ENCODE results near the gene ITPR3. TPM values are rescaled to one million over a fixed set of nuclear protein-coding genes. Genes with fewer than 3 reads are reported as not detected.

The ITPR3 gene
- total RNA-seq (100 to 1,000 TPM in 3 of 5 donors, 10 to 100 TPM in 2; 46.3 to 149 (median 105) TPM), polyA plus RNA-seq (10 to 100 TPM; 14.1 to 17.1 (median 14.3) TPM)
- long read RNA-seq, donor 1, partial matches to known transcripts, result 7 of 7 reads
- long read RNA-seq, donor 1, other reads (novel, unspliced or antisense), result 0 of 7 reads
- long read RNA-seq, donor 2, full-length matches to known transcripts, result 1 of 67 reads
- long read RNA-seq, donor 2, partial matches to known transcripts, result 0 of 67 reads
- long read RNA-seq, donor 2, other reads (novel, unspliced or antisense), result 66 of 67 reads
- long read RNA-seq, donor 3, full-length matches to known transcripts, result 1 of 42 reads
- long read RNA-seq, donor 3, partial matches to known transcripts, result 0 of 42 reads
- long read RNA-seq, donor 3, other reads (novel, unspliced or antisense), result 41 of 42 reads
- long read RNA-seq, donor 4, result 0 reads
- long read RNA-seq, donor 5, result 0 reads
- long read RNA-seq, donor 6, full-length matches to known transcripts, result 1 of 22 reads
- long read RNA-seq, donor 6, partial matches to known transcripts, result 21 of 22 reads
- long read RNA-seq, donor 6, other reads (novel, unspliced or antisense), result 0 of 22 reads
- long read RNA-seq, donor 7, partial matches to known transcripts, result 10 of 10 reads
- long read RNA-seq, donor 7, other reads (novel, unspliced or antisense), result 0 of 10 reads
- long read RNA-seq, donor 8, result 0 reads
- long read RNA-seq, donor 9, result 0 reads
- long read RNA-seq, donor 10, partial matches to known transcripts, result 0 of 24 reads
- long read RNA-seq, donor 10, other reads (novel, unspliced or antisense), result 24 of 24 reads

- Histone ChIP-seq H3K4me1 (peaks cover 23 to 70% (median 45%) of the 10 kb centered on the region in 4 donors), H3K9me3 (no peaks in the 10 kb centered on the region), H3K36me3 (peaks cover 0 to 7% (median 0%) of the 10 kb centered on the region in 4 donors), H3K27me3 (peaks cover 0 to 32% (median 0%) of the 10 kb centered on the region in 3 donors), H3K4me3 (peak within 1 kb of the TSS; percentile 57 to 82 (median 71)), H3K27ac (peak within 1 kb of the TSS; percentile 91 to 99 (median 96))
- WGBS, 5 donors, result 0 to 1% (median 1%) methylated on average over 20 to 98 of the region's 99 CpGs
- intact Hi-C loops (cut with DNase I; ENCODE audit: low total_unique reads), result no loop called here
- peak; percentile 79 to 92 for DNase-seq
- TF ChIP-seq POLR2AphosphoS5 (IDR thresholded peaks at IDR 0.05), result peak in 1 of 3 donors; percentile 13
- no peak for TF ChIP-seq EP300 (IDR thresholded peaks at IDR 0.05)
- no peak for TF ChIP-seq CTCF (IDR thresholded peaks at IDR 0.05)
- no peak for TF ChIP-seq POLR2A (IDR thresholded peaks at IDR 0.05)
Measured at GRCh38 chr6:33620856-33621710, at the start of gene ITPR3. ITPR3 (plus strand) TSS chr6:33621322; CDS start chr6:33621603, 281 bp downstream.

- H3K27ac ChIP-seq, result peak overlapping the region; percentile 78 to 91 (median 88)
- intact Hi-C loops (cut with DNase I; ENCODE audit: low total_unique reads), result no loop called here
- peak overlapping the region; percentile 51 to 72 (median 61) for H3K4me3 ChIP-seq
- peaks cover 12 to 27% (median 18%) of the 10 kb centered on the region in 4 donors for H3K4me1 ChIP-seq
- H3K27me3 ChIP-seq, result no peaks in the 10 kb centered on the region
- WGBS, 5 donors, result 45 to 50% (median 49%) methylated on average over 10 to 11 of the region's 11 CpGs
- DNase-seq, result peak in 1 of 2 donors; percentile 28
- H3K36me3 ChIP-seq, result peaks cover 23 to 45% (median 44%) of the 10 kb centered on the region in 4 donors
- no peak for TF ChIP-seq POLR2AphosphoS5 (IDR thresholded peaks at IDR 0.05)
- no peak for TF ChIP-seq EP300 (IDR thresholded peaks at IDR 0.05)
- TF ChIP-seq CTCF (IDR thresholded peaks at IDR 0.05), result no peak
- no peak for TF ChIP-seq POLR2A (IDR thresholded peaks at IDR 0.05)
- H3K9me3 ChIP-seq, result no peaks in the 10 kb centered on the region
Measured at GRCh38 chr6:33571637-33572316, 49.3 kb upstream of the ITPR3 start.

GRCh38 chr6:33575211-33575610 lies 45.9 kb upstream of the ITPR3 start:
- no peak for TF ChIP-seq CTCF (IDR thresholded peaks at IDR 0.05)
- WGBS, 5 donors, result 90 to 97% (median 95%) methylated on average over 7 to 8 of the region's 8 CpGs
- Histone ChIP-seq H3K27me3 (no peaks in the 10 kb centered on the region), H3K27ac (no peak overlapping the region), H3K4me3 (no peak overlapping the region), H3K36me3 (peaks cover 29 to 57% (median 55%) of the 10 kb centered on the region in 4 donors), H3K9me3 (no peaks in the 10 kb centered on the region), H3K4me1 (peaks cover 36 to 55% (median 44%) of the 10 kb centered on the region in 4 donors)
- intact Hi-C loops (cut with DNase I; ENCODE audit: low total_unique reads), result no loop called here
- no peak for DNase-seq
